Cardiac muscle cell (in vitro differentiated cells and primary cell): ENCODE measurements around the gene DNASE1. TPM values are rescaled to one million over a fixed set of nuclear protein-coding genes. Genes with fewer than 3 reads are reported as not detected.

Experiments used
- DNase-seq, 2 donors: peaks; one replicate each; pipeline versions ENCODE4 v3.0.0 to v3.0.0-alpha.2; 2010 to 2017; ENCODE audit warnings: low read depth in 1 of 2, low spot score in 1 of 2
- H3K27ac ChIP-seq: fragments of 200-600 bp; sonication (generic); 2 replicates; pipeline ENCODE4 v1.5.1; 2016
- H3K27me3 ChIP-seq: fragments of 200-600 bp; sonication (generic); 2 replicates; pipeline ENCODE4 v1.6.0; 2016; ENCODE audit warnings: control low read depth
- H3K36me3 ChIP-seq: fragments of 200-600 bp; sonication (generic); 2 replicates; pipeline ENCODE4 v1.5.1; 2016; ENCODE audit warnings: control low read depth
- H3K4me1 ChIP-seq: fragments of 200-600 bp; sonication (generic); 2 replicates; pipeline ENCODE4 v1.8.1; 2017; ENCODE audit warnings: low read depth, mild to moderate bottlenecking, mixed run types
- H3K4me3 ChIP-seq: fragments of 200-600 bp; sonication (generic); 2 replicates; pipeline ENCODE4 v1.5.1; 2016; ENCODE audit warnings: mild to moderate bottlenecking
- H3K9me3 ChIP-seq: fragments of 200-600 bp; sonication (generic); 2 replicates; pipeline ENCODE4 v1.5.1; 2017; ENCODE audit warnings: low read depth, mild to moderate bottlenecking, control low read depth
- polyA plus RNA-seq: library from polyadenylated mRNA; unstranded; fragments of >200 nt; fragmentation: Nextera tagmentation; extraction: Ambion mirVana; gene quantifications from 2 replicates; pipeline ENCODE4 v1.2.1, GENCODE V29; 2016
- total RNA-seq: library from RNA; depleted of rRNA; stranded (reverse); fragments of >200 nt; gene quantifications from 2 replicates; pipeline ENCODE4 v1.2.3, GENCODE V29; 2016
- TF ChIP-seq, protein P1 (sequence below): IDR thresholded peaks from 2 replicates; pipeline ENCODE4 v1.5.1; 2012; ENCODE audit warnings: low read depth, mild to moderate bottlenecking, low read length

Gene DNASE1
- total and polyA plus RNA-seq, 2 experiments from 2014 or later = 28.1 to 73.9 TPM

GRCh38 chr16:3687021-3687420 lies 32.5 kb downstream of the DNASE1 start:
- H3K36me3 ChIP-seq = peaks cover 28% of the 10 kb centered on the region
- no peak overlapping the region for H3K27ac ChIP-seq
- H3K4me1 ChIP-seq = no peaks in the 10 kb centered on the region
- H3K4me3 ChIP-seq = no peak overlapping the region
- TF ChIP-seq, protein P1, sequence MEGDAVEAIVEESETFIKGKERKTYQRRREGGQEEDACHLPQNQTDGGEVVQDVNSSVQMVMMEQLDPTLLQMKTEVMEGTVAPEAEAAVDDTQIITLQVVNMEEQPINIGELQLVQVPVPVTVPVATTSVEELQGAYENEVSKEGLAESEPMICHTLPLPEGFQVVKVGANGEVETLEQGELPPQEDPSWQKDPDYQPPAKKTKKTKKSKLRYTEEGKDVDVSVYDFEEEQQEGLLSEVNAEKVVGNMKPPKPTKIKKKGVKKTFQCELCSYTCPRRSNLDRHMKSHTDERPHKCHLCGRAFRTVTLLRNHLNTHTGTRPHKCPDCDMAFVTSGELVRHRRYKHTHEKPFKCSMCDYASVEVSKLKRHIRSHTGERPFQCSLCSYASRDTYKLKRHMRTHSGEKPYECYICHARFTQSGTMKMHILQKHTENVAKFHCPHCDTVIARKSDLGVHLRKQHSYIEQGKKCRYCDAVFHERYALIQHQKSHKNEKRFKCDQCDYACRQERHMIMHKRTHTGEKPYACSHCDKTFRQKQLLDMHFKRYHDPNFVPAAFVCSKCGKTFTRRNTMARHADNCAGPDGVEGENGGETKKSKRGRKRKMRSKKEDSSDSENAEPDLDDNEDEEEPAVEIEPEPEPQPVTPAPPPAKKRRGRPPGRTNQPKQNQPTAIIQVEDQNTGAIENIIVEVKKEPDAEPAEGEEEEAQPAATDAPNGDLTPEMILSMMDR = no peak
- DNase-seq = no peak
- H3K9me3 ChIP-seq = no peaks in the 10 kb centered on the region
- no peaks in the 10 kb centered on the region for H3K27me3 ChIP-seq

DNA sequence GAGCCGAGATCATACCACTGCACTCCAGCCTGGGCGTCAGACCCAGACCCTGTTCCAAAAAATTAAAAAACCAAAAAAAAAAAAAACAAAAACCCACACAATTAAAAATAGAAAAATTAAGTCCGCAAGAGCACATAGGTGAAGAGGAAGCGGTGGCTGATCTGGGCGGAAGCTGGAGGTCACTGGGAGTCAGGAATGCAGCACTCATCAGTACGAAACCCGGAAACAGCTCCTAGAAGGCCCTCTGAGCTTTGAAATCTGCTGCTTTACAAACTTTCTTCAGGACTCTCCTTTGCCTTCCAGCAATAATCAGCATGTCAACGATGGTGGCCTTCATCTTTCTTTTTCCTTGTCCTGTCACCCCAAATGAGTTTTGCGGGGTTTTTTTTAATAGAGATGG lies 33.3 kb downstream of the DNASE1 start:
- no peak overlapping the region for H3K4me3 ChIP-seq
- H3K36me3 ChIP-seq = peaks cover 27% of the 10 kb centered on the region
- no peak overlapping the region for H3K27ac ChIP-seq
- TF ChIP-seq, protein P1 = no peak
- no peaks in the 10 kb centered on the region for H3K9me3 ChIP-seq
- H3K27me3 ChIP-seq = no peaks in the 10 kb centered on the region
- no peak for DNase-seq
- no peaks in the 10 kb centered on the region for H3K4me1 ChIP-seq

GRCh38 chr16:3689731-3690130 lies 35.2 kb downstream of the DNASE1 start:
- Histone ChIP-seq H3K4me3 (no peak overlapping the region), H3K36me3 (peaks cover 21% of the 10 kb centered on the region), H3K4me1 (no peaks in the 10 kb centered on the region), H3K27me3 (no peaks in the 10 kb centered on the region), H3K9me3 (no peaks in the 10 kb centered on the region), H3K27ac (no peak overlapping the region)
- DNase-seq = no peak
- TF ChIP-seq, protein P1 = no peak

- no peak overlapping the region for H3K27ac ChIP-seq
Observed at GRCh38 chr16:3690470-3690928, 36.0 kb downstream of the DNASE1 start.

GRCh38 chr16:3690980-3691720 lies 36.7 kb downstream of the DNASE1 start:
- H3K27ac ChIP-seq = no peak overlapping the region
- TF ChIP-seq, protein P1 = no peak
- no peaks in the 10 kb centered on the region for H3K27me3 ChIP-seq
- no peaks in the 10 kb centered on the region for H3K9me3 ChIP-seq
- no peak for DNase-seq
- H3K4me1 ChIP-seq = no peaks in the 10 kb centered on the region
- peaks cover 8% of the 10 kb centered on the region for H3K36me3 ChIP-seq
- H3K4me3 ChIP-seq = no peak overlapping the region

More at GRCh38 chr16:3690470-3690928, 36.0 kb downstream of the DNASE1 start:
- Histone ChIP-seq H3K4me3 (no peak overlapping the region), H3K27me3 (no peaks in the 10 kb centered on the region), H3K36me3 (peaks cover 13% of the 10 kb centered on the region), H3K4me1 (no peaks in the 10 kb centered on the region), H3K9me3 (no peaks in the 10 kb centered on the region)
- TF ChIP-seq, protein P1 = peak; percentile 94
- peak; percentile 85 to 96 for DNase-seq
